Stimulated activated CD8-positive, alpha-beta memory T cell treated with anti-CD3 and anti-CD28 coated beads, Interleukin-15, amount 100 ng/mL, for 24 hours (primary cell): Measurements from ENCODE around the gene HIGD1A.
"Not testable (repeated sequence)": the region's sequence is repeated elsewhere in the genome, so short reads cannot be mapped to it uniquely, and the experiment has no call there.

Experiments
- DNase-seq: peaks from one replicate; pipeline ENCODE4 v3.0.0-alpha.2; 2020; ENCODE audit warnings: low read depth

HIGD1A gene

DNA sequence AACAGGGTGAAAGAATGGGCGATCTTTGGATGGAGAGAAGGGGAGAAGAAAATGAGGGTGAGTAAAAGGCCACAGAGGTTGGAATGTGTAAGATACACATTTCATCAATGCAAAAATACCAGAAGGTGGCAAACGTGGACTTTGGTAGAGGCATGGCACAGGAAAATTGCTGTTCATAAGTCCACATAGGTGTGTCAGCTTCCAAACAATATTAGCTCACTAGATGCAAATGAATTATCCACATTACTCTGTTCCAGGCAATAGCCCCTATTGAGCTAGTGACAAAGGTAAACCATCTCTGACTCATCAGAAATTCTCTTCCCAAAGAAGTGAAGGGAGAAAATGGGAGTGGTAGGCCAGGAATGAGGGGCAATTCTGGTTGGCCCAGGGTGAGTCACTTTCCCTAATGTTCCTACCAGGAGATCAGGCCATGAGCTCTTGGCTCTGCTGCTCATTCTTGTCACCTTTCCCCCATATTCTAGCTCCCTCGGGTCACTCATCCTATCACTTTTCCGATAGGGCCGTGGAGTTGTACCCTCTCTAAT lies 24.9 kb upstream of the HIGD1A start:
- no peak for DNase-seq

- DNase-seq: no peak
Observed at GRCh38 chr3:42827654-42828053, 23.4 kb upstream of the HIGD1A start.

- DNase-seq: no peak
Observed at GRCh38 chr3:42827023-42827422, 22.7 kb upstream of the HIGD1A start.

- DNase-seq: no peak
Observed at GRCh38 chr3:42826141-42826540, 21.9 kb upstream of the HIGD1A start.

DNA sequence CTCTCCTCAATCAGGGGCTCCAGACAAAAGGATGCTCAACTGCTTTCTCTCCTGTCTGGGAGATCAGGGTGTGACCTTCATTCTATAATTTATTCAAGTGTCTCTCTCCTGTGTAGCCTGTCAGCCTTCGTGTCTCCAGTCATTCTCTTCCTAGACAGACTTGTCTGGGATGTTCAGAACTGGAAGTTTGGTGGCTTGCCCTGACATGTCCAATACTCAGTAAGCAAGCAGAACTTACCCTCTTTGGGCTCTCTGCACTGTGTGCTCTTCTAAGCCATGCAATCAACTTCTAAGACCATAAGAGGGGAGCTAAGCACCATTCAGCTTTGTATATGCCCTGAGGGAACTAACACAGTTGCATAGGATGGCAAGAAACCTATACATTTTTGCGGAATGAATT lies 19.1 kb upstream of the HIGD1A start:
- no peak for DNase-seq

DNA sequence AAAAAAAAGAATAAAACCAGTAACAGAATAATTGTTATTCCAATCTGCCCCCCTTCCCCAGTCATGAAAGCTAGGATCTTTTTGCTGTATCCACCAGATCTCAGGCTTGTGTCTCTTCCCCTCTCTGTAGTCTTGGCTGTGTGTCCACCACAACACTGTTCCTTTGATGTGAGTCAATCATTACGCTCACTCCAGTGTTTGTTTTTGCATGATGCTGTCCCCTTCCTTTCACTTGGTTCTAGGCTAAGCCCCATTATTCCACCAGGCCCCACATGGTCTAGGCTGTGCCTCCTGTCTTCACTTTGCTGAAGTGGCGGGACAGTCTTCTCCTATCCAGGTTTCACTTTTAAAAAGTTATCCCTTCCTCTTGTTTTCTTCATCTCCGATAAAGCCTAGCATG lies 18.5 kb upstream of the HIGD1A start:
- DNase-seq: no peak

GRCh38 chr3:42820746-42821051 lies 16.4 kb upstream of the HIGD1A start:
- no peak for DNase-seq

- no peak for DNase-seq
Observed at GRCh38 chr3:42819351-42819965, 15.2 kb upstream of the HIGD1A start.

DNA sequence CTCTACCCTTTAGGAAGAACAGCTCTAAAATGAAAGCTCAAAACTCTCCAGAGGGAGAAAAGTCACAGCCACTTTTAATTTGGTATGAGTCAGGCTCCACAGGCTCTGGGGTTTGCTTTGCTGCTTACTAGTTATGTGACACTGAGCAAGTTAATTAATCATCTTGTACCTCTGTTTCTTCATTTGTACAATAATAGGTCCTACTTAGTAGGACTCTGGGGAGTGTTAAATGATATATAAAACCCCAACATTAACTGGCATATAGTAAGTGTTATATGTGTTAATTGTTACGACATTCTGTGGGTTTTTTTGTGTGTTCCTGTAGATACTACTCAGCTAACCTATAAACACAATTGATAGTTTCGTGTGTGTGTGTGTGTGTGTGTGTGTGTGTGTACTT lies 11.5 kb upstream of the HIGD1A start:
- no peak for DNase-seq

DNA sequence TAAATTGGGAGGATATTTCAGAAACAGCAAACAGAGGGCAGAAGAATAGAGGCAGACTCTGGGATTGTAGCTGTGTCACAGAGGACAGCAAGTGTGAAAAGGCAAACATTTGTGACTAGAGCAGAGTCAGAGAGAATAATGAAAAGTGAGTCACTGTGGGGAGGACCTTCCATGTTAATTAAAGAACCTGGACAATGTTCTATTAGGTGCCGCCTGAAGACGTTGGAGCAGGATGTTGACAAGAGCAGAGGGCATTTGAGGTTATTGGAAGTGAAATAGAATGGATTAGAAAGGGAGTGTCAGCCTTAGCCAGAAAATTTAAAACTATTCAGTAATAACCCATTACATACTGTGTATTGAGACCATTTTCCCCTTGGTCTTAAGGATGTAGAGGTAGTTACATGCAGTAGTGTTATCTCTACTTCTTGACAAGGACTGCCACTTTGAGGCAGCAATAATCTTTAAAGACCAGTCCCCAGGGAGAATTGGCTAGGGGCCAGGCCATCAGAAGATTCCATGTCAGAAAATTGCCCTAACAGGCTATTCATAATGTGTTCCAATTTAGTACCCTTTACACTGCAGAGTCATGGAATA lies 10.7 kb upstream of the HIGD1A start:
- DNase-seq: no peak

GRCh38 chr3:42814246-42814645 lies 10.0 kb upstream of the HIGD1A start:
- no peak for DNase-seq

DNA sequence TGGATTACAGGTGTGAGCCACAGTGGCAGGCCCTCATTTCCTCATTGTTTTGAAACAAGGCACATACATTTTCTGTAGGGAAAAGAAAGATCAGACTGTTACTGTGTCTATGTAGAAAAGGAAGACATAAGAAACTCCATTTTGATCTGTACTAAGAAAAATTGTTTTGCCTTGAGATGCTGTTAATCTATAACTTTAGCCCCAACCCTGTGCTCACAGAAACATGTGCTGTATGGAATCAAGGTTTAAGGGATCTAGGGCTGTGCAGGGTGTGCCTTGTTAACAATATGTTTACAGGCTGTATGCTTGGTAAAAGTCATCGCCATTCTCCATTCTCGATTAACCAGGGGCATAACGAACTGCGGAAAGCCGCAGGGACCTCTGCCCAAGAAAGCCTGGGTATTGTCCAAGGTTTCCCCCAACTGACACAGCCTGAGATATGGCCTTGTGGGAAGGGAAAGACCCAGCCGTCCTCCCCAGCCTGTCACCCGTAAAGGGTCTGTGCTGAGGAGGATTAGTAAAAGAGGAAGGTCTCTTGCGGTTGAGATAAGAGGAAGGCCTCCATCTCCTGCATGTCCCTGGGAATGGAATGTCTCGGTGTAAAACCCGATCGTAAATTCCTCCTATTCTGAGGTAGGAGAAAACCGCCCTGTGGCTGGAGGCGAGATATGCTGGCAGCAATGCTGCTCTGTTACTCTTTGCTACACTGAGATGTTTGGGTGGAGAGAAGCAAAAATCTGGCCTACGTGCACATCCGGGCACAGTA lies 7.0 kb upstream of the HIGD1A start:
- DNase-seq: not testable (repeated sequence)

- DNase-seq: not testable (repeated sequence)
Observed at GRCh38 chr3:42810706-42811105, 6.4 kb upstream of the HIGD1A start.

- no peak for DNase-seq
Observed at GRCh38 chr3:42809202-42809601, 4.9 kb upstream of the HIGD1A start, which contains the start of gene ACKR2. Gene ACKR2 (plus strand): TSS chr3:42809445. CDS start chr3:42864503, 55,058 bp downstream.

- no peak for DNase-seq
Observed at GRCh38 chr3:42807929-42808328, 3.6 kb upstream of the HIGD1A start.

DNA sequence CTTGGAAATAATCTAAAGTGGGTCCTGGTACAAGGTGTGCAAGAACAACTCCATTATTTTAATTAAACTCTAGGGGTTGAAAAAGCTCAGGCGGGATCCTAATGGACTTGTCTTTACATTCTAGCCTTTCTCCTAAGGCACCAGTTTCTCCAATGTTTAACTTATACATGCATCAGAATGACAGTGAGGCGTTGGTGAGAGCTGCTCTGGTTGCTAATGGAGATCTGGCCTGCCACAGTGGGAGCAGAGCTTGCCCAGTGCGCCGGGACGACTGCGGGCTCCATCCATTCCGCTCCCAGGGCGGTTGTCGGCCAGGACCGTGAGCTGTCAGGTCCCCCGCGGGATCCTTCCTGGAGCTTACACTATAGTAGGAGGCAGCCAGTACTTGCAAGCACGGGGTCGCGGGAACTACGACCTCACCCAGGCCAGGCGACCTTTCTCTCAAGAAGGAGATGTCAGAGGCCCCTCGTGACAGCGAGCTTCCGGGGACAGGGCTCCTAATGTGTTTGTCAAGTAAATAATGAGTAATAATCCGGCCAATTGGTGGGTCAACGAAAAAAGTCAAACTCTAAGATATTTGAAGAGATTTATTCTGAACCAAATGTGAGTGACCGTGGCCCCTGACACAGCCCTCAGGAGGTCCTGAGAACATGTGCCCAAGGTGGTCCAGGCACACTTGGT lies 991 bp upstream of the HIGD1A start:
- no peak for DNase-seq

- DNase-seq: no peak
Observed at GRCh38 chr3:42804831-42805132, 492 bp upstream of the HIGD1A start.

DNA sequence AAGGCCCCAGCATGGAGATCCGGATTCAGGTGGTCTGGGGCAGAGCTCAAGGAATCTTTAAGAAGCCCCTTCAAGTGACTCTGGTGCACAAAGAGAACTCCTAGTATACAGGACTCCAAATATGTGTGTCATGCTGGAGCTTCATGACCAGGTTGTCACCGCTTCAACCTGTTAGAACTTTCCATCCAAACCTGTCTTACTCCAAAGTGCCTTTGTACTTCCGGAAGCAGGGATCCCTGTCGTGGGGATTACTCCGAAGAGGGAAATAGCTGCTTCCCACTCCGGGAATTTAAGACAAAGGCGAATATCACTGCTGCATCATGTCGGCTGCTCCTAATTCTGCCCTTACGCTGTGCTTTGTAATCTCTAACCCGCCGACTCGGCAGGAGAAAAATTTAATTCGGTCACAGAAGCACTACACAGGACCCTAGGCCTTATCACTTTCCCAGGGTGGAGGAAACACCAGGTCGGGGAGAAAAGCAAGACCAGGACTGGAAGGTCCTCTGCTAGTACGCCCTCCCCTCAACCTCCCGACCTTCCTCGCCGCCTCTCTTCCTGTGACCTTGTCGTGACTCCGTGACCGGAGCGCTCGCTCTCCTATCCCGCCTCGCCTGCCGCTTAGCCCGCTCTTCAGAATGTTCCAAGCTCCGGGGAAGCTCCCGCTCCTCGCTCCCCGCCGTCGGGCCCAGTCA lies 730 bp downstream of the HIGD1A start:
- no peak for DNase-seq

DNA sequence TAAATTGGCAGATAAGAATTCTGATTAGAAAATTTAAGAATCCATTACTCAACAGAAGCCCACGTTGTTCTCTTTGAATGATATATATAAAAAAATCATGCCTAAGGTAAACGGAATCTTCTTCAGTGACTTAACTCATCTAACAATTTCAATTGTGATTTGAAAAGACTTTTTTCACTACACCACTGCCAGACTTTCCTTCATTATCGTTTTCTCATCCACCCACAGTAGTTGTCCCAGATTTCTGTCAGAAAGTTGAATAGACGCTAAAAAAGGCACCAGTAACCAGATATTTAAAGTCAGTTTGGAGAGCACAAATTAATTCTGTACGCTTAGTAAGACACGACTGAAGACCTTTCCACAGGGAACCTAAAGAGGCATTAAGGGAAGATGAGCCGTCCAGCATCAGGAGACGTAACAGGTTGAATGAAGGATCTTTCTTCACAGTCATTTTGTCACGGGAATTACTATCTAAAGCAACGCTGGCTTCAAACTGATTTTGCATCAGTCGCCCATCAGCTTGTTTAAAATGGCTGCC lies 1.3 kb downstream of the HIGD1A start:
- no peak for DNase-seq

DNA sequence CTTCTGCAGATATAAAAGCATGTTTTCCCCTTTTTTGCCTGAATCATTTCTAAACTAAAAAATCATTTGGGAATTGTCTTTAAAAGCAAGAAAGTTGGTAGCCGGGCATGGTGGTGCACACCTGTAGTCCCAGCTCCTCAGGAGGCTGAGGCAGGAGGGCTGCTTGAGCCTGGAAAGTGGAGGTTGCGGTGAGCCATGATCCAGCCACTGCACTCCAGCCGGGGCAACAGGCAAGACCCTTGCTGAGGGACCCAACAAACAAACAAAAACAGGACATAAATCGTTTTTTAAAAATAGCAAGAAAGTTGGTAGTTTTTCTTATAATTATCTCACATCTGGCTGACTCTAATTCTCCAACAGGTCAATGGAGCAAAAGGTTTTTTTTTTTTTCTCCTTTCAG lies 2.5 kb downstream of the HIGD1A start:
- no peak for DNase-seq

- no peak for DNase-seq
Observed at GRCh38 chr3:42801048-42801620, 3.2 kb downstream of the HIGD1A start.

DNA sequence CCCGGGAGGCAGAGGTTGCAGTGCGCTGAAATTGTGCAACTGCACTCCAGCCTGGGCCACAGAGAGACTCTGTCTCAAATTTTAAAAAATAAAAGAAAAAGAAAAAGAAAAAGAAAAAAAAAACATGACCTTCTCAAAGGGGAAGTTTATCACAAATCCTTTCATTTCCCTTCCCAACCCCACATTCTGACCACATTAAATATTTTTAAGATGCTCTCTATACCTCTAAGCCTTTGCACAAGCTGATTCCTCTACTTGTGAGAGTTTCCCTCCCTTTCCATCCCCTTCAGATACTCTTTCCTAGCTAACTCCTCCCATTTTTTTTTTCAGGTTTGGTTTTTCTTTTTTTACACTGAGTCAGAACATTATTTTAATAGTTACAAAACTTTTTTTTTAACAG lies 4.0 kb downstream of the HIGD1A start:
- DNase-seq: no peak
